SK-N-MC (cell line): Measurements from ENCODE around the gene RAVER2.
"Not testable (repeated sequence)": the region's sequence is repeated elsewhere in the genome, so short reads cannot be mapped to it uniquely, and the experiment has no call there.

Experiments
- EZH2 ChIP-seq: fragments of 200-600 bp; sonication (generic); IDR thresholded peaks from one replicate; pipeline ENCODE4 v1.6.1; 2017; ENCODE audit warnings: antibody characterized with exemption
- POLR2AphosphoS5 ChIP-seq: IDR thresholded peaks from 2 replicates; pipeline ENCODE4 v1.6.1; 2012; ENCODE audit warnings: mild to moderate bottlenecking, low read depth, low read length, borderline replicate concordance

DNA sequence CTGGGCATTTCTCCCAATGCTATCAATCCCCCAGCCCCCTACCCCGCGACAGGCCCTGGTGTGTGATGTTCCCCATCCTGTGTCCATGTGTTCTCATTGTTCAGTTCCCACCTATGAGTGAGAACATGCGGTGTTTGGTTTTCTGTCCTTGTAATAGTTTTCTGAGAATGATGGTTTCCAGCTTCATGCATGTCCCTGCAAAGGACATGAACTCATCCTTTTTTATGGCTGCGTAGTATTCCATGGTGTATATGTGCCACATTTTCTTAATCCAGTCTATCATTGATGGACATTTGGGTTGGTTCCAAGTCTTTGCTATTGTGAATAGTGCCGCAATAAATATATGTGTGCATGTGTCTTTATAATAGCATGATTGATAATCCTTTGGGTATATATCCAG lies 38.0 kb downstream of the RAVER2 start:
- not testable (repeated sequence) for TF ChIP-seq EZH2, POLR2AphosphoS5
